Stimulated activated CD8-positive, alpha-beta memory T cell treated with anti-CD3 and anti-CD28 coated beads, Interleukin-12 subunit alpha, Interleukin-12 subunit beta, amount 100 ng/mL, for 24 hours (primary cell): Measurements from ENCODE around the gene TASOR2.

Experiments used
- DNase-seq: peaks from one replicate; pipeline ENCODE4 v3.0.0-alpha.2; 2020; ENCODE audit errors: extremely low read depth

Gene TASOR2

DNA sequence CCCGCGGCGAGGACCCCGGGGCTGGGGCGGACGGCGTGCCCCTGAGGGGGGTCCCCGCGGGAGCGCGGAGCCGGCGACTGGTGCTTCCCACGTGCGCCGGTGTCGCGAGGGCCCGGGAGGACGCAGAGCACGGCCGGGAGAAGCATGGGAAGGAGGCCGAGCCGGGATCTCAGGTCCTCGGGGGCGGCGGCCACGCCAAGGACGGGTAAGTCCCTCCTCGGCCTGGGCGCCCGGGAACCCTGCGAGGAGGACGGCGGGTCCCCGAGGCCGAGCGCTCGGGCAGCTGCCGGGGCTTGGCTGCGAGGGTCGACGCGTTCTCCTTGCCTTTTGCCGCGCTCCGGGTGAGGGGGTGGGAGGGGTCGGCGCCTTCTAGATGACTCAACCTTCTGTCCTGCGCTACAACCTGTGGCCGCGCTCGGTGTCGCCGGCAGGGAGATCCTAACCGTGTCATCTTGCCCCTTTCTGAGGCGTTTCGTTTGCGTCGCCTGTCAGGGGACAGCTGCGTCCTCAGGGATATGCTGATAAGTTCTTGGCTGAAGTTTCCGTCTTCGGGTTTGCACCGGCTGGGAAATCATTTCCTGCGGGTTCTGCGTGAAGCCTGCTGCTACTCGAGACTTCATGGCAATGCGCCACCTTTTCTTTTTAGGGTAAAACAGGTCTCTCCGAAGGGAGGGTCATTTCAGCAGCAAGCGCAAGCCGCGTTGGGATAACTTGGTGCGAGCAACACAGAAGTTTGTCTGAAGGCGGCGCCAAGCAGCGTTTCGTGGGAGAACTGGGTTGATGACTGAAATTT lies 529 bp downstream of the TASOR2 start:
- DNase-seq = no peak

DNA sequence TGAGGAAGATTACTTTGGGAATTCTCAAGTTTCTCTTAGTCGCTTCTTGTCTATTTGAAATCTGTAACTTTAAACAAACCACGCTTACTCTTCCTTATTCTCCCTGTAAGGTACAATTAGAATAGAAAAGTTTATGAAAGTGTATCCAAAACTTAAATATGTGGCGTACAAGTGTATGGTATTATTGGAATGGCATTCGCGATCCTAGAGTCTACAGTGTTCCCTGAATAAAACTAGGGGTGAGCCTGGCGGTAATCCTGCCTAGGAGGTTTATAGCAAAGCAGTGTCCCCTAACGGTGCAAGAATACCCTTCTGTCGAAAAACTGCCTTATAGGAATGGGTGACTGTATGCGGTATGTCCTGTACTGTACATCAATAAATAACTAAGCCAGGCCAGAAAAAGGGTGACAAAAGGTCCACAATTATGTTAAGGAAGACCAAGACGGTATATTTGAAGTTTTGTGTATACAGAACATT lies 1.2 kb downstream of the TASOR2 start:
- DNase-seq = no peak

DNA sequence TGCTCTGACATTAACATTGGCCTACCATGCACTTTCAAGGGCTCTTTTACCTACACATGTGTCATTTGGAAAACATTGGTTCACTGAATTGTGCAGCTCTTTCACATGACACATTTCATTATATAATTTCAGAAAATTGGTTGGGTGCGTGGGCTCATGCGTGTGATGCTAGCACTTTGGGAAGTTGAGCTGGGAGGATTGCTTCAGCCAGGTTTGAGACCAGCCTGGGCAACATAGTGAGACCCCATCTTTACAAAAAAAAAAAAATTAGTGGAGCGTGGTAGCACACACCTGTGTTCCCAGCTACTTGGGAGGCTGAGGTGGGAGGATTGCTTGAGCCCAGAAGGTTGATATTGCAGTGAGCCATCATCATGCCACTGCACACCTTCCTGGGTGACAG lies 3.9 kb downstream of the TASOR2 start:
- DNase-seq = no peak

DNA sequence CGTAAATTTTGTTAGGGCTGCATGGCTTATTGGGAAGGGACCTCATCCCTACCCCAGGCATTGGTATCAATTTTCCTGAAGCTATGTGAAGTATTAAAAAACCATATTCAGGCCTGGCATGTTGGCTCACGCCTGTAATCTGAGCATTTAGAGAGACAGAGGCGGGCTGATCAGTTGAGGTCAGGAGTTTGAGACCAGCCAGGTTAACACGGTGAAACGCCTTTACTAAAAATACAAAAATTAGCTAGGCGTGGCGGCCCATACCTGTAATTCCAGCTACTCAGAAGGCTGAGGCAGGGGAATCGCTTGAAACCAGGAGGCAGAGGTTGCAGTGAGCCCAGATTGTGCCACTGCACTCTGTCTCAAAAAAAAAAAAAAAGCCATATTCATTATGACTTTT lies 7.1 kb downstream of the TASOR2 start:
- no peak for DNase-seq

DNA sequence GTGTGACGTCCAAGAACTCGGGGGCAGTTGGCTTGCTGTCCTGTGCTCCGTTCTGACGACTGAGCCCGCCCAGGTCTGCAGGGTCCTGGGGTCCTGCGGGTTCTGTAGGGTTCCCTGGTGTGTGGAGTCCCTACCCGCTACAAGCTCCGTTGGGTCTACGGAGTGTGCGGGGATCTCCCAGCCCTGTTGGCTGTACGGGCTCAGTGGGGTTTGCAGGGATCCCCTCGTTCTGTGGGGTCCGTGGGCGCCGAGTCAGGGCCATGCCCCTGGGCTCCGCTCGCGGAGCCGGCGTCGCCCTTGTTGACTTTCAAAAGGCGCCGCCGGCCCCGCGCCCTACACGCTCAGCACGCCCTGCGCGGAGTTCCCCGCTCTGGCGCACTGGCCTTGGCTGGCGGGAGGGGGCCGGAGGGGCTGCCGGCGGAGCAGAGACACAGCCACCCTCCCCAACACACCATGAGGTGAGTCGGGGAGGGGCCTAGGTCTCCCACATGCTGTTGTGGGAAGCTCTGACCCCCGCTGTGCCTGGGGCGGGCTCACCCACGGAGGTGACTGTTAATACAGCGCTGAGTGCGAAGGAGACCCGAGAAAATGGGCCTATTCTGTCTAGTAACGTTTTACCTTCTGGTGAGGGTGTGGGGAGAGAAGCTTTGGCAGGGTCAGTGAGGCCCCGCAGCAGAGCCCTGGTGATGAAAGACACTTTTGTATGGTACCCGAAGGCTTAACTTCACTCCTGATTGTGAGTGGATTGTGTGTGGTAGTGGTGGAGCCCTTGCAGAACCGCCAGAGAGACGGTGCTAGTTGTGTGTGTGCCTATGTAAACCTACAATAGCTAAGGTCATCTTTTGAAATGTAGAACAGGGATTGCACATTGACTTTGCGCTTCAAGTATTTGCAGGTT lies 8.1 kb downstream of the TASOR2 start:
- peak; percentile 25 for DNase-seq

DNA sequence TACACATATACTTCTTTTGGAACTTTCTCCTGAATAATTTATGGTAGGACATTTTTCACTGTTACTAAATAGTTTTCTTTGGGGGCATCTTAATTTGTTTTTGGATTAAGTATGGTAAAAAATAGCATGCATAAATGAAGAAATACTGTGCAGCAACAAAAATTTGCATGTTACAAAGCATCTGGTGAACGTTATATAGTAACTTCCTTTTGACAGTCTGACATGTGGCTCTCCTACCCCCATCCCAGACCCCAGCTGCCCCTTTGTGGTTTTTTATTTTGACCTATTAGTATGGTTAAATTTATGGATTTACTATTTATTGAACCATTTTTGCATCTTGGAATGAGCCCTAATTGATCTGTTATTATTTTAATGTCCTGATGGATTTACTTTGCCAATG lies 9.9 kb downstream of the TASOR2 start:
- DNase-seq = no peak

DNA sequence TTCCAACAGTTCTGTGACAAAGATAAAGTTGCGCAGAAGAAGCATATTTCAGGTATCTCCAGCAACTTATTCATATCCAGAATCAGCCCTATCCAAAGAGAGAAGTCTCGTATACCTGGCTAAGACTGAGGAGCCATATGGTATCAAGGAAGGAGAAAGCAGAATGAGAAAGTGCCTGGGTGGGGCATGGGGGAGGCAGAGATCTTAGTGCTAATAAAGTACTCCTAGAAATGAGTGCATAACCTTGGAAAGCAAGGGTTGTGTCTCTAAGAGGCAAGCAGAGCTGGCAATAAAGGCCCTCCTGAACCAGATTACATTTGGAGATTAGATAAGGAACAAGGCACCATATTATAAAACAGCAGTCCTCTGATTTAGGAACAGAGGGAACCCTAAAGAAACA lies 12.7 kb downstream of the TASOR2 start:
- DNase-seq = no peak

DNA sequence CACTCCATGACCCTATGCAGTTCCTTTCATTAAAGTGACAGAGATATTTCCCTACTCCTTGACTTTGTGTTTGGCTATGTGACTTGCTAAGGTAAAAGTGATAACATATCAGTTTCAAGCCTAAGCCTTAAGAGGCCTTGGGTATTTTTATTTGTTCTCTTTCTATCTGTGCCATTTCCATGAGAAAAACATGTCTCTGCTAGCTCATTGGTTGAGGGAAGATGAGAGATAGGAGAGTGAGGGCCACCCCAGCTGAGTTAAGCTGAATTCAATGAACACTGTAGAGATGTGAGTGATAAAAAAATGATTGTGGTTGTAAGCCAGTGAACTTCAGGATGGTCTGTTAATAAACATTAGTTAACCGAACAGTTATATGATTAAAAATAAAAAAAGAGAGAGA lies 13.4 kb downstream of the TASOR2 start:
- no peak for DNase-seq

DNA sequence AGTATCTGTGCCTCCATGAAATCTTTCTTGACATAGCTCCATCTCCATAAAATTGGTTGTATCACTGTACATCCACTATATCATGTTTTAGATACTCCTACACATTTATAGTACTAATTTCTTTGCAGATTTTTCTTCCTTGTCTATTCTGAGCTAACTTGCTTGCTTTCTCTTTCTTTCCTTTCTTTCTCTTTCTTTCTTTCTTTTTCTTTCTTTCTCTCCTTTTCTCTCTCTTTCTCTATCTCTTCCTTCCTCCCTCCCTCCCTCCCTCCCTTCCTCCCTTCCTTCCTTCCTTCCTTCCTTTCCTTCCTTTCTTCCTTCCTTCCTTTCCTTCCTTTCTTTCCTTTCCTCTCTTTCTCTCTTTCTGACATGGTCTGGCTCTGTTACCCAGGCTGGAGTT lies 23.7 kb downstream of the TASOR2 start:
- DNase-seq = no peak

DNA sequence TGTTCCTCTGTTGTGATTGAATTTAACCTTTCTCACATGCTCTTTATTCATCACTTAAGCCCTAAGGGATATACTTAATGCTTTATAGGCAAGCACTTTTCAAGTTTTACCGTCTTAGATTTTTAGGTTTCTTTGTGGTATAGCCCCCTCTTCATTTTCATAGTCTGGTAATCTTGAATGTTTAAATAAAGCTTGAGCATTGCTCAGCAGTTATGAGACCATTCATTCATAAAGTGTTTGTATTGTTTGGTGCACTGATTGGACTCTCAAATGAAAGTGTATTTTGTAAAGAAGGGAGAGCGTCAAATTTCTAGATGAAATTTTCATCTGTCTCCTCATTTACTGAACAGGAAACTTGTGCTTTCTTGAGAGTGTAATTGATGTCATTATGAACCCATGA lies 25.2 kb downstream of the TASOR2 start:
- no peak for DNase-seq

DNA sequence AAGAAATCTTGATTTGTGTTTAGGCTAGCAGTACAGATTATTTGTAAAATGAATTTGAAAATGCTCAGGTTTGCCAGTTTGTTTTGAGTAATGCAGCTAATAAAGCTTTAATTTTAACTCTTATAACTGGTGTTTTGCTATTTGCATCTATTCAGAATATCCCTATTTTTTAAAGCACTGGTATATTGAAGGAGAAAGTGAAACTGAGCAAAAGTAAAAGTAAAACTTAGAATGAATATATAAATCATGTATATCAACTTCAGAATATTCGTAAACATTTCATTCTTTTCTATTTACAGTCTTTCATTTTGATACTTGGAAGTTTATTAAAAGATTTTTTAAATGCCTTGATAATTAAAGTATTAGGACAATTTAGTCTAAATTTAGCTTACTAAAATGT lies 26.2 kb downstream of the TASOR2 start:
- no peak for DNase-seq

DNA sequence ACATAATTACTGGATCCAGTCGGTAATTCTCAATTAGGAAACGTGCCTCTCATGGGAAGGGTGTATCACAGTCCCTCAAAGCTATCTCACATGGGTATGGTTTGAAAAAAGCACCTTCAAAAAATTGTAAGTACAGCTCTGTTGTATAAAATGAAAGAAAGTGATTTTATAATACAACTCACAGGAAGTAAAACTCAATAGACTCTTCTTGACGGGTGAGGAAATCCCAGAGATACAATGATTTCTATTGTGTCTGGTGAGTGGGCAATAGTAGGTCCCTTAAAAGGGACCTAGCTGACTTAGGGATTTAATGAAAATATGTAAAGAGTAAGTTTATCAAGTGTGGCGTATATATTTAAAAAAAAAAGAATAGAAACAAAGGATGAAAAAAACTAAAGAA lies 27.0 kb downstream of the TASOR2 start:
- DNase-seq = no peak

DNA sequence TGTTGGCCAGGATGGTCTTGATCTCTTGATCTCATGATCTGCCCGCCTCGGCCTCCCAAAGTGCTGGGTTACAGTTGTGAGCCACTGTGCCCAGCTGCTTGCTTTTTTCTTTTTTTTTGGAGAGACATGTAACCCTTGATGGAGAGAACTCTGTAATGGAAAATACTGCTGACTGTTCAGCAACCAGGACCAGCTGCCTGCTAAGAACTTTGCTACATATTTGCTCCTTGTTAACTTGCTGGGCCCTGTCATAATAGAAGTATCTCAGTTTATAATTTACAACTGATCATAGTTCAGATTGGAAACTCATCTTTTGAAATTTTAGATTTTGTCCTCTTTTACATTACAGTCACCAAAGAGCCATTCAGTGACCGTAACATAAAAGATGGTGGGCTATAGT lies 34.9 kb downstream of the TASOR2 start:
- no peak for DNase-seq

DNA sequence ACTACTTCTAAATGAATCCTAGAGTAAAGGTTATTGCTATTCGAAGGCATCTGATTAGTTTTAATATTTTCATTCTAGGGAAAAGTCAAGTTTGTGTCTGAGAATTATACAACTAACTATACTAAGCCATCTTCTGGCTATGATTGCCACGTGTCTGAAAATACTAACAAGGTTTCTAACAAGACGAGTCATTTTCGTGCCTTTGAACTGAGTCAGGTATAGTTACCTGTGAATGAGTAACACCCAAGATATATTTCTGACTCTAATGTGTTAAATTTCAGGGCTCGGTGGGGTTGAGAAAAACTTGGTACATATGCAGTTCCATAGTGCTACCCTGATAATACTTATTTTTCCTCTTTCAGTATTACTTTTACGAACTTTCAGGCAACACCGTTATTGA lies 35.5 kb downstream of the TASOR2 start:
- DNase-seq = no peak

DNA sequence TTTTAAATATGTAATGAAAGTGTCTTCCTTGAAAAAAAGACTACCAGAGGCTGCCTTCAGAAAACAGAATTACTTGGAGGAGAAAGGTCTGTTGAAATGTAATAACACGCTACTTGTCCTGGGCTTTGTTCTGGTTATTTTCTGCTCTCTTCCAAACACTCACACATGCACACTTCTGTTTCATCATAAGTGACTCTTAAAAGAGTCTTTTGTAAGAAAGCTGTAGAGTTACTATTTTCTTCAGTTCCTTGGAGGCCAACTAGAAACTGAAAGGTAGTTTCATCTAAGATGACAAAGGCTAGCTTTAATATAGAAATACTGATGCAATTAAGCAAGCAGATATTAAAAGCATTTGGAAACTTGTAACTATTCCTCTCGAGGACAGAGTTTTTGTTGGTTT lies 39.1 kb downstream of the TASOR2 start:
- DNase-seq = no peak

DNA sequence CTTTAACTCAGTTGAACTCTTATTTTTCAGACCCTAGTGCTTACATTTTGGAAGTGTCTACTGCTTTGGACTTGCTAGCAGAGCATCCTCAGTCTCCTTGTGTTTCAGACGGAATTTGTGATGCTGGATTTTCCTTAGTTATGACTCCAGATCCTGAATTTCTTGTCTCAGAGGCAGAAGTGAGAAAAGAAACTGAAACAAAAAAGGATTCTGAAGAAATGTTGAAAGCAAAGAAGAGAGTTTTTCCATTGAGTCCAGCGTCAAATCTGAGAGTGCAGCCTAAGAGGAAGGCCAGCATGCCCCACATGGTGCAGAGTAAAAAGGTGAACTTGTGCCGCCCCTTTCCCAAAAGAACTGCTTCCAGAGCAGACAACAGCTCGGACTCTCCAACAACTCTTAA lies 46.1 kb downstream of the TASOR2 start:
- DNase-seq = no peak

DNA sequence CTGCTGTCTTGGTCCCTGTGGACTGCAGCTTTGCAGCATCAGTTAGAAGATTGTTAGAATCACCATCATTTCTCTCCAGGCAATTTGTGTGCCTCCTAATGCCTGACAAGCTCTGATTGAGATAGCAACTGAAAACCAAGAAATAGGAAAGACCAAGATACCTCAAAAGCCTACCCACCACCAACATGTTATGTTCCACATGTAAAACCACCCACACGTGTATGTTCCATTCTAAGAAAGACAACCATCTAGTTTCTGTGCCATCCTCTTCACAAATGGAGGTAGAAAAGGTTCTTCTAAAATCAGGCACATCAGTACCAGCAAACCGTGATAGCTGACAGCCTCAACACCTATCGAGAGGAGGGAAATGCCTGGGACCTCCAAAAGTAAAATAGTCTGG lies 46.9 kb downstream of the TASOR2 start:
- DNase-seq = no peak

DNA sequence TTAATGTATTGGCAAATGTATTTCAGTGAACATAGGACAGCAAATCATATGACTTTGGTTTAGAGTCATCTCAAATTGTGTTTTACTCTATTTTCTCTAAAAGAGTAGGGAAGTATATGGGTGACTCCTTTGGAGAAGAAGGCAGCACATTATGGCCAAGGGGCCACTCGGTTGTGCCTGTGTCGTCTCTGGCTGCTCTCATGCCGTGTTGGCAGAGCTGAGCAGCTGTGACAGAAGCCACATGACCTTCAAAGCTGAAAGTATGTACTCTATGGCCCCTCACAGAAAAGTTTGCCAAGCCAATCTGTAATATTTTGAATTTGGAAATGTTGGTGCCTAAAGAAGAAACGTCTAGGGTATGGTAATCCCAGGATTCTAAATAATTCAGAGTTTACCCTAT lies 47.5 kb downstream of the TASOR2 start:
- no peak for DNase-seq
